ENCODE results near the gene TMEM240.

Gene TMEM240

GRCh38 chr1:1544544-1544943 is 4.1 kb upstream of the TMEM240 start:
- H3K4me3 ChIP-seq (ENCODE audit: low read length): no peak overlapping the region
- DNase-seq (ENCODE audit: low read depth): no peak
- TF ChIP-seq CTCF (conservative IDR thresholded peaks at IDR 0.05; ENCODE audit: low read depth, low read length): no peak

GRCh38 chr1:1543706-1544099 is 3.3 kb upstream of the TMEM240 start:
- DNase-seq (ENCODE audit: low read depth): no peak
- H3K4me3 ChIP-seq (ENCODE audit: low read length): no peak overlapping the region
- no peak for TF ChIP-seq CTCF (conservative IDR thresholded peaks at IDR 0.05; ENCODE audit: low read depth, low read length)

GRCh38 chr1:1542766-1543705 is 2.6 kb upstream of the TMEM240 start:
- DNase-seq (ENCODE audit: low read depth): no peak
- no peak for TF ChIP-seq CTCF (conservative IDR thresholded peaks at IDR 0.05; ENCODE audit: low read depth, low read length)
- no peak overlapping the region for H3K4me3 ChIP-seq (ENCODE audit: low read length)

- DNase-seq (ENCODE audit: low read depth): no peak
- no peak for TF ChIP-seq CTCF (conservative IDR thresholded peaks at IDR 0.05; ENCODE audit: low read depth, low read length)
- no peak overlapping the region for H3K4me3 ChIP-seq (ENCODE audit: low read length)
Measured at GRCh38 chr1:1541956-1542765, 1.7 kb upstream of the TMEM240 start.

GRCh38 chr1:1540818-1541628 is 599 bp upstream of the TMEM240 start:
- no peak for TF ChIP-seq CTCF (conservative IDR thresholded peaks at IDR 0.05; ENCODE audit: low read depth, low read length)
- peak overlapping the region; percentile 55 for H3K4me3 ChIP-seq (ENCODE audit: low read length)
- no peak for DNase-seq (ENCODE audit: low read depth)

GRCh38 chr1:1539310-1540089 is 924 bp downstream of the TMEM240 start:
- peak overlapping the region; percentile 55 for H3K4me3 ChIP-seq (ENCODE audit: low read length)
- no peak for DNase-seq (ENCODE audit: low read depth)
- no peak for TF ChIP-seq CTCF (conservative IDR thresholded peaks at IDR 0.05; ENCODE audit: low read depth, low read length)

All from retinal pigment epithelial cell (primary cell).